ENCODE results near the gene LSAMP. TPM values are rescaled to one million over a fixed set of nuclear protein-coding genes. Genes with fewer than 3 reads are reported as not detected.
"Not testable (repeated sequence)": the region's sequence is repeated elsewhere in the genome, so short reads cannot be mapped to it uniquely, and the experiment has no call there.

LSAMP gene
- total RNA-seq, 2 donors from 2014 or later: 1.6 to 4.7 TPM

DNA sequence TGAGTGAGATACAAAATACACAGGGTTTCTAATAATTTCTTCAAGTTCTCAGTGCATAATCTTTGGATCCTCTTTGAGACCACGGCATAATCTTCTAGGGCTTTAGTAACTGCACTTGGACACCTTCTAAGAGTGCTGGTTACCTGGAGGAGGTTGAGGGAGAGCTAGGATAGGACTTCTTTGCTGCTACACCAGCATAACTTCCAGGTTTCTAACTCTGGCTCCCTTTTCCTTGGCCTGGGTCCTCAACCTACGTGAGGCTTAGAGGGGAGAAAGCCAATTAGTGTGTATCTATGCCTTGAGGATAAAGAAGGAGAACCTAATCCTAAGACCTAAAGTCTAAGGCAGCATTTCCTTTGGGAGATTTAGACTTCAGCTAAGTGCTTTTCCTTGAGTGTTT is 184.8 kb downstream of the LSAMP start:
- ATAC-seq (no peak), DNase-seq (no peak)
- intact Hi-C loops (cut with DNase I): no loop called here

DNA sequence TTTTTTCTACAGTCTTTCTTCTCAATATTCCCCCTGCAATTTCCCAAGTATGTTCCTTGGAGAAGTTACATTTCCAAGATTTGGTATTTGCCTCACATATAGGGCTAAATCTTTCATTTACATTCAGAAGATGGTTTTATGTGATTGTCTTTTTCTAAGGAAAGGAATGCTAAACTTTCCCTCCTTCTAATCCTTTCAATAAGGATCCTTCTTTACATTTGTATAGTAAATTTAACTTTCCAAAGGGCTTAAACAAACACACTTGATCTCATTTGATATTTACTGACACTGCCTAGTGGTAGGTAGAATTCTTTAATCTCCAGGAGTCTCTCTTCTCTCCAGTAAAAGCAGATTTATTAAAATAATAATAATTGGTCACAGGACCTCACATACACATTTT is 185.3 kb downstream of the LSAMP start:
- DNase-seq (no peak), ATAC-seq (no peak)
- intact Hi-C loops (cut with DNase I): no loop called here

DNA sequence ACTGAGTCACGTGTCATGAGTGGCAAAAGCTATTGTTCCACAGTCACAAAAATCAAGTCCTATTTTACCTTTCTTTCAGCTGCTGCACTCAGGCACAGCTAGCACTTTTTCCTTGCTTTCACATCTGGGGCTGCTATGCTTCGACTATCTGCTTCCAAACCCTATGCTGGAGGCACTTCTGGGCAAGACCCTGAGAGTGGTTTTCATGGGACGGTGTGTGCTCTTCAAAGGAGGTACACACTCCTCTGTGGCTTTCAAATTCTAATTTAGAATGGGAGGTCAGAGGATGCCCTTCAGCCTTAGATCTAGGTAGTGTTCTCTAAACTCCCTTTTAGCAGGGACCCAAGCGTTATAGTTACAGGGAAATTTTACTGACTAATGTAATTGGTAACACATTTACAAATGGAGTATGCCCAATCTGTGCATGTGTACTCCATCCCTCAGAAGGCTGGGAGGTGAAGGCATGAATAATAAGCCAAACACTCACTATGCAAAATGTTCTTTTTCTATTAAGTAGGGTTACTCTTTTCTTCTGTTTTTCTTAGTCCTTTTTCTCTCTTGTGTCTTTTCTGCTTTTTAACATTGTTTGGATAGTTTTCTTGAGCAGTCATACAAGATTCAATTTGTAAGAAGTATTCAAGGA is 188.3 kb downstream of the LSAMP start:
- intact Hi-C loops (cut with DNase I): no loop called here
- ATAC-seq: no peak

DNA sequence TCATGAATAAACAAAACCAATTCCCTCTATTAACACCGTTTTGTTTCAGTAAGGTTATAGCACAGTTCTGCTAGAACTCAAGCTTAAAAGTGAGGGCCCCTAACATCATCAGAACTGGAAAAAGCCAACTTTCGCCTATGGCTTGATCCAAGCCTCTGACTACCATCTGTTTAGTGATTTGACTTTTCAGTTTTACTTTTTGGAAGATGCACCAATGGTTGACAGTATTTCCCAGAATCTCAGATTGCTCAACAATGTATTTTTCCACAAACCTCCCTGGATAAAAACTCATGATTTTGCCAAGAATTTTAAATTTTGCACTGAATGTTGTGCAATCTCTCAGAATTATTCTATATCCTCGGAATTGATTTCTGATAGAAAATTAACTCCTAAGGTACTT is 190.7 kb downstream of the LSAMP start:
- ATAC-seq: peak; percentile 61 to 73
- no peak for DNase-seq
- intact Hi-C loops (cut with DNase I): no loop called here

More for the DNA sequence above, 188.3 kb downstream of the LSAMP start:
- DNase-seq: no peak

DNA sequence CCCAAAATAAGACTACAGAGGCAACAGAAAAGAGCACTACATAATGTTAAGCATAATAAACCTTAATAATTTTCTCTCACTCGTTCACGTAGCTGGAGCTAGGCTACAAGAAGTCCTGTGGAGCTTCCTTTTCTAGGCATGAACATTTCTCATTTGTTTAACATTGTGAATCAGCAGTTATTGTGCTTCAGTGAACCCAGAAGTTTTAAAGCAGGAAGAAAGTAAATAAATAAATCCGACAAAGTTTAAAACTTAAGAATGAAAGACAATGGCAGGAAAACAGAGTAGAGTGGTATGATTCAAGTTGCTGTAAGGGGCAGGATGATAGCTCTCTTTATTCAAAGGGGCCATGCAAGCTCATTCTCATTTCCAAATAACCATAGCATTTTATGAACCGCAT is 191.8 kb downstream of the LSAMP start:
- intact Hi-C loops (cut with DNase I): no loop called here
- ATAC-seq (no peak), DNase-seq (no peak)

DNA sequence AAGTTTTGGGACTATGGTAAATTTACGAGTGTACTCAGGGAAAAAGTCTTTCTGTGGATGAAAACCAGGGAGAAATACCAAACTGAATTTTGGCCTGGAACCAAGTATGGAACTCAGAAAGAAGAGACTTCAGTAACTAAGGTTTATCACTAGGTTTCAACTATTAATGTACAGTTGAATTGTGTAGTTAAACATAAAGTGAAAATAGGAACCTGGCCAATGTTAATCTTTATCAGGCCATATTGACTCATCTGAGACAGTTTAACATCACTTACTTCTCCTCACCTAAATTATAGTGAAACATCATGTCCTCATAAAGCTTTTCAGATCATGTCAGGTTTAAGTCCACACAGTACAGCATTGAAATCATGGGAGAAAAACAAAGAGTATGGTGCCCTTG is 197.7 kb downstream of the LSAMP start:
- intact Hi-C loops (cut with DNase I): no loop called here
- DNase-seq (no peak), ATAC-seq (no peak)

DNA sequence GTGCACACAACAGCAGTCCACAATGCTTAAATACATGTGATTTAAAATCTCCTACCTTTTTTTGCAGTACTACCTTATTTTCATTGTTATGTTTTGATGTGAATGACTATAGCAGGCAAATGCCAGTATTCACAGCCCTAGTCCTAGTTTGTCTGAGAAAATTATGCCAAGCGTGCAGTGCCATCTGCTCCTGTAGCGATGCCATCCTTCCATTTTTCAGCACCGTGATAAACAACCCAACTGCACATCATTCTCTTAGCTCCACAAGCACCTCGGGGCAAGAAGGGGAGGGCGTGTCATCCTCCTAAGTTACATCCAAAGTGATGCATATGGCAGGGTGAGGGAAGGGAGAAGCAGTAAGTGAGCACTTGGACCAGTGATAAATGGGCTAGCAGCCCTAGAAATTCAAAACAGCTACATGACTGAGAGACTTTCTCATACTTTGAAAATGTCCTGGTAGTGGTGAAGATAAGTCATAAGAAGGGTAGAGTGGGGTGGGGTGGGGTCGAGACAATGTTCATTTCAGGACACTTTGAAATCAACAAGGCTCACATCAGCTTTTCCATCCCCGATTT is 198.8 kb downstream of the LSAMP start:
- intact Hi-C loops (cut with DNase I): no loop called here
- no peak for DNase-seq
- ATAC-seq: no peak

DNA sequence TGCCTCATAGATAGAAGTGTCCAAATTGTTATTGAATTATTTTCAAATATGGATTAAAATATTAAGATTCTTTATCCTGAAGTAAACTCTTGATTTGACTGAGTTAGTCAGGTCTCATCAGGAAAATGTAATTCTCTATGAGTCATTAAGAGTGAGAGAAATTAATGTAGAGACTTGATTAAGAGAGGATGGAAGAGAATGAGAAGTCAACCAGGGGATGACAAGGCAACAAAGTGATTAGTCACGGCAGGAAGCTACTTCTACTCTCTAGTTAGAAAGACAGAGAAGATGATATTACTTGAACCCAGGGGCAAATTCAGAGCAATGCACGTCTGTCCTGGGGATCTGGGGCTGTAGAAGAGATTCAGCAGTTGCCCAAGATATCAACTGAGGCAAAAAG is 202.5 kb downstream of the LSAMP start:
- DNase-seq: no peak
- intact Hi-C loops (cut with DNase I): no loop called here
- ATAC-seq: peak in 1 of 2 donors; percentile 38

DNA sequence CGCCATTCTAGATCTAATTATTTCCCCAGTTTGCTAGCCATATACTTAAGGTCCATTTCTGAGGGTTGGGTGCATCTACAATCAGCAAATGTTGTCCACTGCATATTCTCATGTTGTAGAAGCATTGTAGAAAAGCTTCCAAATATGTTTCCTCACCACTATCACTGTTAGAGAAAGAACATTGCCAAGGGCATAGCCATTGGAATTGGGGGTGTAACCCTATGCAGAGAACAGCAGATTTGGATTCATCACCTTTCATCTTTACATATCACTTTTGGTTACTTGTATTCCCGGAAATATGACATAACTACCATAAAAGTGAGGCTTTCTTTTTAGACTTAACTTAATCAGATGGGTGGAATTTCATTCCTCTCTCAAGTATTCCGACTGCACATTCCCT is 203.6 kb downstream of the LSAMP start:
- ATAC-seq (no peak), DNase-seq (no peak)
- intact Hi-C loops (cut with DNase I): no loop called here

DNA sequence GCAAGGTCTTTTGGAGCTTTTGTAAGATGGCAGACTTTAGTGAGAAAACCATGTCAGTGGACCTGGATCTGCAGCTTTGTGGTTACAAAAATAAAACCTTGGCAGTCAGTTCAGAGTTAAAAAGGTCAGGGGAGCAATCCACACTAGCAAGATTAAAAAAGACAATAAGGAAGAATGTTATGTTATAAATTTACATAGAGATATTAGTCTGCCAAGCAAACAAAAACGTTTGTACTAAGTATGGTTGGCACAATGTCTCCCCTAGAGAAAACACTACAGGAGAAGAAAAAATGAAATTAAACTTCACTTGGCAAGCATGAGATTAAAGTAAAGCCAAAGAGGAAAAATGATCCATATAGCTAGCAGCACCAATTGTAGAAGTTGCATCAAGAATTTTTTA is 205.0 kb downstream of the LSAMP start:
- ATAC-seq (no peak), DNase-seq (no peak)
- intact Hi-C loops (cut with DNase I): no loop called here

DNA sequence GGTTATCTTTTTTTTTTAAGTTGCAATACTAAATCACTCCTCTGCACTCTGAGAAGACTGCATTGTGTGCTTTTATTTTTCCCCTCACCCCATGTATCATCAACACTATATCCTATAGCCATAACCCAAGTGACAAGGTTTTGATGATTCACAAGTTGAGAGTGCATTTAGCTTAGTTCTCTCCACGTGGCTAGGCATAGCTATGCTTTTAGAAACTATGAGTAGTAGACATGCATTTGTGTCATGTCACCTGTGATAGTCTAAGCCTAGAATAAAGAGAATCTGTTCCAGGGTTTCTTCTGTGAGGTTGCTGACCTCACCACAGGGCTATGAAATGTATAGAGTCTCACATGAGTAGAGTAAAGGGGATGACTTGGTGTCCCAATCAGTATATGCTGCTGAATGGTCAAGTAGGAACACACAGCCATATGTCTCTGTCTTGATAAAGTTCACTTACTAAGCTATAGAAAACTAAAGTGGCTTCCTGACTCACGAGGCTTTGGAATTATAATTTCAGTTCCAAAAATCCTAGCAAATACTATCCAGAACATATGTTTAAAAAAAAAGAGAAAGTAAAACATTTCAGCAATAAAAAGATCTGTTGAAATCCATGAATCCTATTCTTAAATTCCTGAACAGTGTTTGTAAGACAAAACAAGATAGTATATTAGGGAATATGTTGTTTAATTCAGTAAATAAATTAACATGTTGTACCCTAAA is 206.3 kb downstream of the LSAMP start:
- intact Hi-C loops (cut with DNase I): no loop called here
- ATAC-seq: no peak
- no peak for DNase-seq

DNA sequence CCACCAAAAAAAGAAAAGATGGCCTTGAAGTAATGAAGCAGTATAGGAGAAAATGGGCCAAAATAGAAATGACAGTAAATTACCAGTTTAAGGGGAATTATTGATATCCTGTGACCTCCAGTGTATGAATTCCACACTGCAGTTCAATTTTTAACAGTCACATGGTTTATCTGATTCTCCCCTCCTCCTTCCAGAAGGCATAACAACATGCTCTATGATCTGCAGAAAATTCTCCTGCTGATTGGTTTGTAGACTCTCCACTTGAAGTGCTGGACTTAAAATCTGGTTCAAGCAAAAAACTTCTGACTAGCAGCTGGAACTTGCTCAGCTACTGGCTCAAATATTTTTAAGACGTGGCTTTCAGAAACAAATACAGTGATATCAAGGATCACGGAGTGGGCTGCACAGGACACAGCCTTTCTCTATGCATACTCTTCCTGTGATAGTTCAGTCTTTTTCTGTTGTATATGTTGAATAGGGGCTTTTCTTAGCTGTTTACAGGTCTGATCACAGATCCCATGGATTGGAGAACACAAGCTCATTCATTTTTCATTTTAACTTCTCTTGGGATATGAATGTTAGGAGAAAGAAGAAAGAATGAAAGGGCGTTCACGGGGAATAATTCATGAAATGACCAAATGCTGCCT is 211.5 kb downstream of the LSAMP start:
- DNase-seq: no peak
- ATAC-seq: no peak
- intact Hi-C loops (cut with DNase I): no loop called here

DNA sequence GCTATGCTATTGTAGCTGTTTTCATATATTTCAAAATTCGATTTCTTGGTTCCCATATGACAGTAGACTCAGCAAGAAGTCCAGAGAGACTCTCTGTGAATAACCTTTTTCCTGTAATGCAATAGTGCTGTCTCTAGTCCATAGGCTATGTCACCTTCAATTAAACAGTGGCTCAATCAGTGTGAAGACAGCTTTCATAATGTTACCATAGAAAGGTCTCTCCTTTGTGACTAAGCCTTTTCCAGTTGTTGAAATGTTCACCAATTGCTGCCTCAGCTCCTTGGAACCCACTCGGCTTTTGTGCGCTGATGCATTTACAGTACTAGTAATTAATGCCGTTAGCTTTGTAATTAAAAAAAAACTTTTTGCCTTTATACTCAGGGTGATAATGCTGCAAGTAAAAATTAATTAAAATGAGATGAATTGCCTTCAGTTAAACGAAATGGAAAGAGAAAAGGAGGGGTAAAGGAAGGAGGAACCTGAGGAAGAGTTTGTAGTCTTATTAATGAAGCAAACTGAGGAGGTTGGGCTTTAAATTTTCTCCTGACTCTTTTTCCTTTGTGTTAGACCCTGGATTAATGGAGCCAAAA is 214.8 kb downstream of the LSAMP start:
- intact Hi-C loops (cut with DNase I): no loop called here
- ATAC-seq (no peak), DNase-seq (no peak)

DNA sequence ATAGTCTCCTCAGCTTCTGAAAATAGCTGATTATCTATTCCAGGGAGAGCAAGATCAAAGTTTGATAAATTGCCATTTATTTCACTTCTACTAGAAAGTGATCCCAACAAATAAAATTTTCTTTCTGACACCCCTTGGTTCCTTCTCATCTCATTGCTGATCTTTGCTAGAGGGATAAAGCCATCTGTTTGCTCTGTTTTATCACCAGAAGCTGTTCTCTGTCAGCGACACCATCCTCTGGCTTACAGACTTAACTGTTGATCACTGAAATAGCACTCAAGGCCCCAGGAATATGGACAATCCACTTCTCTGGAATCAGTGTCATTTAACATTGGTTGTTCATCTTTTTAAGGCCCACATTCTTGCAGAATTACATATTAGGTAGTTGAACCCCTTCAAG is 219.0 kb downstream of the LSAMP start:
- ATAC-seq: no peak
- intact Hi-C loops (cut with DNase I): no loop called here
- DNase-seq: no peak

DNA sequence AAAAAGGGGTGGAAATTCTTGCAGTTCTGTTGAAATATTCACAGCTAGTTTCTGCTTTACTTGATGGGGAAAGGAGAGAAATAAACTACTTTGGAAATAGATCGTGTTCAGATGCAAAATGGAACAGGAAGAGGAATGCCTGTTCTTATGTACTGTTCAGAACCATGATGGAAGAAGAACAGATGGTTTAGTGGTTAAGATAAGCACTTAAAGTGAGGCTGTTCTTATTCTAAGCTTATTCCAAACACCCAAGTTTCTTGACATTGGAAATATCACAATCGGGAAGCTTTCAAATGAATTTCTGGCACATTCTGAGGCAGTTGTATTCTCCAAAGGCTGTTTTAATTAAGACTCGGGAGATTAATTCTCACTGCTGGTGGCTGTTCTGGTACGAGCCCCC is 228.5 kb downstream of the LSAMP start:
- intact Hi-C loops (cut with DNase I): no loop called here
- DNase-seq: no peak
- ATAC-seq: no peak

DNA sequence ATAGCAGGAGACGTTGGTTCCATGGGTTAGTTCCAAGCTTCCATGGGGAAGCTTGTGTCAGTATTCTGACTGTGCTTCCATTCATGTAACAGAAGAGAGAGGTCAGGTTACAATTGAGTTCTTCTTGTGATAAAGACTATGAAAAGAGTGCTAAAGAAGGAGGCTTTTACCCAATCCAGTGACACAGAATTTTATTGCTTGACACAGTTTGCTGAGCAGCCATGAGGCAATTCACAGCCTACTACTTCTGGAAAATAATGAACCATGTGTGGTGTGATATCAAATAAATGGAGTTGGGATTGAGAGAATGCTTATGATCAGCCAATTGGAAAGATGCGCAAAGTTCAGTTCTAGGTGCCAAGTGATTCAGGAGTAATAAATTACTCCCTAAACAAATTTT is 233.4 kb downstream of the LSAMP start:
- intact Hi-C loops (cut with DNase I): no loop called here
- DNase-seq: no peak
- no peak for ATAC-seq

DNA sequence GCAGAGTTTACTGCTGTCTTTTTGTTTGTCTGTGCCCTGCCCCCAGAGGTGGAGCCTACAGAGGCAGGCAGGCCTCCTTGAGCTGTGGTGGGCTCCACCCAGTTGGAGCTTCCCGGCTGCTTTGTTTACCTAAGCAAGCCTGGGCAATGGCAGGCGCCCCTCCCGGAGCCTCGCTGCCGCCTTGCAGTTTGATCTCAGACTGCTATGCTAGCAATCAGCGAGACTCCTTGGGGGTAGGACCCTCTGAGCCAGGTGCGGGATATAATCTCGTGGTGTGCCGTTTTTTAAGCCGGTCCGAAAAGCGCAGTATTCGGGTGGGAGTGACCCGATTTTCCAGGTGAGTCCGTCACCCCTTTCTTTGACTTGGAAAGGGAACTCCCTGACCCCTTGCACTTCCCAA is 236.5 kb downstream of the LSAMP start:
- DNase-seq; intact Hi-C loops (cut with DNase I); ATAC-seq: not testable (repeated sequence)

DNA sequence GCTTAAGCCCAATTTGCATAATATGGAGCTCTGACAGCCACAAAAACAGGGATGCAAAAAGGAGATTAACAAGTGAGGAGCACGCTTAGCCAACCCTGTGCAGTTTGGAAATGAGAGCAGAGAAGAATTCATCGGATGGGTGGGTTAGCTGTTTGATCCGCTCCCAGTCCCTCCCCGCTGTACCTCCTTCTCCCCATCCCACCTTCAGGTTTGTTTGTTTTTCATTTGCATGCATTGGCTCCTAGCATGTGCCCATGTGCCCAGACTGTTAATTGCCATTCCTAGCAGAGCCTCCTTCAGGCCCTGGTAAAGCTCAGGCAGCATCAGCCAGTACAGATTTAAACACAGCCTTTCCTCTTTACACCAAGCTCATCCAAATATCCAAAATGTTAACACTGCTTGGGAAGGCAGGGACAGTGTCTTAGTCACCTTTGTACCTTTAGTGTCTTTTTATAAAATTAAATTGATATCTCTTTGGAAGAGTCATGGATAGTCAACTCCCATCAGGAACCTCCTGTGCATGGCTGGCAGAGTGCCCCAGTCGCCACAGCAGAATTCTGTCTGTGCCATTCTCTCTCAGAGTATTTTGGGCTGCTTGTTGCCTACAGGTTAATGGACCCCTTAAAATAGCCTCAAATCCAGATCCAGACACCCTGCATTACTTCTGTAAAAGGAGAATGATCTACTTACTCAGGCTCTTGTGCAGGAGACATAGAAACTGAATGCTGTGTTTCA is 244.2 kb downstream of the LSAMP start:
- ATAC-seq (no peak), DNase-seq (no peak)
- intact Hi-C loops (cut with DNase I): no loop called here

DNA sequence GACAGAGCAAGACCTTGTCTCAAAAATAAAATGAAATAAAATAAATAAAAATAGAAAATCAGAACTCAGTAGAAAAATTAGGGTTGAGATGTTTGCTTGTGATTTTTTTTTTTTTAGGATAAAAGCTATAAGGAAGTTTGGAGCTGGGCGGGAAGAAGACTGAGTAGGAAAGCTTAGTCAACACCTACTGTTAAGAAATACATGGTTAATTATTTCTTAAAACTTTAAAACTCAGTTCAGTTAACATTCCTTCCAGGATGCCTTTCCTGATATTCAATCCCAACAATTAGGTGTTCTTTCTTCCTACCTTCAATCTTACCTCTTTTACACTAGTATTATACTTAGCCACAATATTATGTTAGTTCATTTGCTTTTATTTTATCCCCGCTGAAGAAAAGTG is 246.2 kb downstream of the LSAMP start:
- intact Hi-C loops (cut with DNase I): no loop called here
- no peak for ATAC-seq
- DNase-seq: no peak
